Measurements from ENCODE around the gene HSF2. TPM values are rescaled to one million over a fixed set of nuclear protein-coding genes. Genes with fewer than 3 reads are reported as not detected.

HSF2 gene
- polyA plus RNA-seq, 5 donors: 37.5 to 47.2 (median 45.3) TPM

DNA sequence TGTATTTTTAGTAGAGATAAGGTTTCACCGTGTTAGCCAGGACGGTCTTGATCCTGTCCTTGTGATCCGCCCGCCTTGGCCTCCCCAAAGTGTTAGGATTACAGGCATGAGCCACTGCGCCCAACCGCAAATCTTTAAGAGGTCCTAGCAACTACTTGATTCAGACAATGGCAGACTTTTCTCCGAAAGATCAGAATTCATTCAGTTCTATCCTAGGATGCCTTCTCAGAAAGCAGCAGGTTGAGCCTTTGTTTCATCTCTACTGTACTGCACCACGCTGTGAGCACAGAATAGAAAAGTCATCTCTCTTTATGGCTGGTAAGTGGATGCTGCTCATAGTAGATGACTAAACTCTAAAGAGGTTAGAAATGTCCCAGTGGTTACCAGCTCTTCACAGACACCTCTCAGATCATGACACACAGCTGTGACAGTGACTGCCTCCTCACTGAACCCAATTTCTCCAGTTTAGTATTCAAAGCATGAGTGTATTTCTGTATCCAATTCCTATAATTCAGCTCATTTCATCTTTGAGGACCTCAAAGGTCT, 6.0 kb upstream of the HSF2 start:
- DNase-seq: no peak

DNA sequence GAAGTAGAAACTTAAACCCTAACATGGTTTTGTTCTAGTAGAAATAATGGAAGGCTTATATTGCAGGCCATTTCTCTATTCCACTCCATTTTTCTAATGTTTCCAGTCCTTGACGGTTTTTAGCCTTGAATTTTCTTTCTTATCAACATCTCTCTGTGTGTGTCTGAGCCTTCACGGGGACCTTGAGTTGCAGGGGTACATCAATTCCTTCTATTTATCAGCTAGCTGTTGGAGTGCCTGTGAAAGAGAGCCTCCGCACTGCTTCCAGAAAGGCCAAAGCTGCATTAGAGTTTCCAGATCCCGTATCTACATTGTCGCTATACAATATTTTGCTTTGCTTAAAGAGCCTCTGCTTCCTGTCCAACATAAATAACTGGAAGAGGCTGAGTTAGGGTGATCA, 5.4 kb upstream of the HSF2 start:
- no peak for DNase-seq

DNA sequence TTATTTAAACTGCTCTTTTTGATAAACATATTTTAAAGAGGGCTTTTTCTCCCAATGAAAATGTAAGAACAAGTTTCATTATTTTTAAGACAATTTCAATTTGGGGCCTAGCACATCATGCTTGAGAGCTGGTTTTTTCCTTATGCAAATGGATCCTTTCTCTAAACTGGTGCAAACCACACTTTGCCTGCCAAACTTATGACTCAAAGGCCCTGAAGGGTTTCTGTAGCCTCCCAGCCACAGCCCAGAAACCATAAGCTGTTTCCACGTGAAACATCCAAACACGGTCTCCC, 451 bp upstream of the HSF2 start:
- no peak for DNase-seq

DNA sequence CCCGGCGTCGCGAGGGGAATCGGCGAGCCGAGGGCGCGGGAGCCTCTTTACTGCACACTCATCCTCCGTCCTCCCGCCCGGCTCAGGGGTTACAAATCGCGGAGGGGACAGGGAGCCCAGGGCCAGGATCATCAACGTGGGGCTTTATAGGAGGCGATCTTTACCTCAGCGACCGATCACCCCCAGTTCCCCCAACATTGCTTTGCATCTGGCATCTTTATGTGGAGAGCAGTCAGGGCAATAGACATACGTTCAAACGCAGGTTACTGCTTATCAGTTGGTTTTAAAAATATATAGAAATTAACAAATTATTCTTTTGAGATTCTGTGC, 634 bp downstream of the HSF2 start:
- no peak for DNase-seq

DNA sequence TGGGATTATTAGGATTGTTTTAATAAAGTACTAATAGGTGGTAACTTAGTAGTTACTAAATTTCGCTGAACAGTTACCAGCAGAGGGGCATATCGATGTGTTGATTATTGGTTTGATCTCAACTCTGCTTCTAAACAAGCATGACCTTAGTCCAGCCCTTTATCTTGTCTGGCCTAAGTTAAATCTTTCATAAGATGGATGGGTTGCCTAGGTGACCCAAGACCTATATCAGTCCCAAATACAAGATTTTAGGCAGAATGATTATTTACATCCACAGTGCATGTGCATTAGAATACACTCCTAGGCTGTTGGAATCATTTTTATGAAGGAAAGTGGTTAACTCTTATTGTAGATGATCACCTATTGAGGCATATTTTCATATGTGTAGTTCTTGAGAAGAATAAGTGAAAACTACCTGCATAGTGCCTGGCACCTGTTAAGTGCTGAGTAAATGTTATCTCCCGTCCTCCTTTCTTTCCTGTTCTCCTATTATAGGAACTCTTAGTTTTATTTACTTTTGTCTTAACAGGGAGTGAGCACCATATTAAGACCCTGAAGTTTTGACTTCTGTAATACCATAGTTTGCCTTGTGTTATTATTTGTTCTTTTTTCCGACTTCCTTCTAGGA, 1.1 kb downstream of the HSF2 start:
- DNase-seq: no peak

DNA sequence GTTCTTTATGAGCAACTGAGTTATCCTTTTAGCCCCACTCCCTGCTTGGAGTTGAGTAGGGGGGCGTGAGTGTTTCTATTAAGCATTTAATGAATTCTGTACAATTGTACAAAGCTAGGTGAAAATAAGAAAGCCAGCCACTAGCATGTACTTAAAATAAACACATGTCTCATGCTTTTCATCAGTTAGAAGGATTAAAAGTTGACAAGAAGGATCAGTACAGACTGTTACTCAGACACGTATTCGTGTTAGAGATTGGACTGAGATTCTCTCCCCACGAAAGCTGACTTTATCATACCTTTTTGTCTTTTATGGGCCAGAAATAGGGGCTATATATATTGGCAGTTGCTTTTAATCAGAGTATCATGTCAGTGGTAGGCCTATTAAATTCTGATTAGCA, 1.7 kb downstream of the HSF2 start:
- DNase-seq: no peak

DNA sequence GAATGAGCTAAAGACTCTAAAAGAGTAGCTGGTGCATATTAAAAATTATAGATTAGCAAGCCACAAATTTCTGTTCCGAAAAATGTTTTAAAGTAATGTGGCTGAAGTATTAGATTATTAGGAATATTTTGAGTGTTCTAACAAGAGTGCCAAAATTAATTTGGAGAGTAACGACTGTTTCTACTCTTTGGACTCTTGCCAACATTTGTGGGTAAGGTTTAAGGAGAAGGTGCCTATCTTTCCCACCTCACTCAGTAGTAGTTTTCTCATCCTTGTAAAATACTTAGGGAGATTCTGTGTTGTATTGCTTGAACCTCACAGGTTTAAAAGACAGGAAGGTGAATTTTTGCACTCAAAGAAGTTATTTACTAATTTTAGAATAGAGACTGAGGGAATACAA, 5.0 kb downstream of the HSF2 start:
- DNase-seq: no peak

DNA sequence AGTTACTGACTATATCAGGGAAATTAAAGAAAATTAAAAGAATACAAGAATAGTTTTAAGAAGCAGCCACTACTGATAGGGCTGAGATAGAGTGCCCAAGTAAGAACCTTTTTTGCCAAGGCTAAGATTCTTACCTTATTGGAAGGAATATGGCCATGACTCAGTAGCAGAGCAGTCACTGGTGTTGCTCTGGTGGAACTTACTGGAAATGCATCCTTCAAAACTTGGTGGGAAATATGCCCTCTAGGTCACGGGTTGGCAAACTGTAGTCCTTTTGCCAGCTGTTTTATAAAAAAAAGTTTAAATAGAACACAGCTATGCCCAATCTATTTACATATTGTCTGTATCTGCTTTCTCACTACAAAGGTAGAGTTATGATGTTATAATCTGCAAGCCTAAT, 6.0 kb downstream of the HSF2 start:
- DNase-seq: no peak

DNA sequence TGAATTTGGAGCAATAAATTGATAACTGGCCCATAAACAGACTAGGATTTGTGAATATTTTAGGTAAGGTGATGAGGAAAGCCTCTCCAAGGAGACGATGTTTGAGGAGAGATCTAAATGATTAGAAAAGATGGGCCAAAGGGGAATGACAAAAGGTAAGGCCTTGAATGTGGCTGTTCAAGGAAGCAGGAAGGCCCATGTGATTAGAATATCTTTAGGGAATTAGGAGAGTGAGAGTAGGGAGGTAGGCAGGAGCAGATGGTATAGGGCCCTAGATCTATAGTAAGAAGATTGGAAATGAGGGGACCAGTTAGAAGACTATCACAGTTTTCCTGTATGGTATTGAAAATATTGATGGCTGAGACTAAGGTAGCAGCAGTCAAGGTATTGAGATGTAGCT, 6.7 kb downstream of the HSF2 start:
- no peak for DNase-seq

DNA sequence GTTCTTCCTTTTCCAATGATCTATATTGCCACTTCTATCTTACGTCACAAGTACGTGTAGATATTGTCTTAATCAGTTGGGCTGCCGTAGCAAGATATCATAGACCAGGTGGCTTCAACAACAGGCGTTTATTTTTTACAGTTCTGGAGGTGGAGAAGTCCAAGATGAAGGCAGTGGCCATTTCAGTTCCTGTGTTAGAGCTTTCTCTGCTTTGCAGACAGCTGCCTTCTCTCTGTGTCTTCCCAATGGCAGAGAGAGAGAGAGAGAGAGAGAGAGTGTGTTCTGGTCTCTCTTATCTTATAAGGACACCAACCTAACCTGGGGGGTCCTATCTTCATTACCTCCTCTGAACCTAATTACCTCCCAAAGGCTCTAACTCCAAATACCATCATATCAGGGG, 8.3 kb downstream of the HSF2 start:
- no peak for DNase-seq

DNA sequence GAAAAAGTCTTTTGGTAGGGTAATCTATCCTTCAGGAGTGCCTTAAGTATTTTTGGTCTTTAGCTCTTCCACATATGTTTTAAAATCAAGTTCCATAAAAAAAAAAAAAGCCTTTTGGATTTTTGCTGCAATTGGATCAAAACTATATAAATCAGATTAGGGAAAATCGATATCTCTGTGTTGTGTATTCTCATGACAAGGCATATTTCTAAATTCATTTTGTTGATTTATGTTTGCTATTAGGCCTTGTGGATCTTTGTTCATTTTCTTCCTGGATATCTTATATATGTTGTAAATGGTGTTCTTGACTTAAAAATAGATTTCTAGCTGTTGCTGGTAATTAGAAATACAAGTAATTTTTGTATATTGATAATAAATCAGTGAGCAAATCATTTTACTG, 8.8 kb downstream of the HSF2 start:
- DNase-seq: no peak

DNA sequence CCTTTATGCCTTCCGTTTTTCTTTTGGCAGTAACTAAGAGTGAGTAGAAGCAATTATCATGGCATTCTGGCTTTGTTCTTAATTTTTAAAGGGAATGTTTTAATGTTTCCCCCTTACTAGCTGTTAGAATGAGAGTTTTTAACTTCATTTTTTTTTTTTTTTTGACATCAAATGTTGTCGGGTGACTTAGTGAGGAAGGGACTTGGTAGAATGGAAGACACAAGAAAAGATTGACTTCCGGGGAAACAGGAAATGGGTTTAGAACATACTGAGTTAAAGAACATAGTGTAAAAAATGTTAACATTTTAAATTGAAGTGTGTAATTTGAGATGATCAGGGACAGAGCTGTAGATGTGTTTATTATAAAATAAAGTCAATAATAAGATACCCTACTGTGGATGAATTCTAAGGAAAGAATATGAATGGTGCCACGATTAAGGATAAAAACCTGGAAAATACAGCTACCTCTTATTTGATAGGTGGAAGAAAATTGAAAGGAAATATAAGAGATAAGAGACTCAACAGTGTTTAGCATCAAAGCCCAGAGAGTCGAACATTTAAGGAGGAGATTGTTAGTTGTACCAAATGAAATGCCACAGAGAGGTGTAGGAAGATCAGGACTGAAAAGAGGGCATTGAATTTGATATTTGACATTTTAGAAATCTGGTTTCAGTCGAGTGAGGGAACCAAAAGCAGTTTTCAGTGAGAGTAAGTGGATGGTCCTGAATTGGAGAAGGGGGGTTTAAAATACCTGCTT, 9.4 kb downstream of the HSF2 start:
- no peak for DNase-seq

DNA sequence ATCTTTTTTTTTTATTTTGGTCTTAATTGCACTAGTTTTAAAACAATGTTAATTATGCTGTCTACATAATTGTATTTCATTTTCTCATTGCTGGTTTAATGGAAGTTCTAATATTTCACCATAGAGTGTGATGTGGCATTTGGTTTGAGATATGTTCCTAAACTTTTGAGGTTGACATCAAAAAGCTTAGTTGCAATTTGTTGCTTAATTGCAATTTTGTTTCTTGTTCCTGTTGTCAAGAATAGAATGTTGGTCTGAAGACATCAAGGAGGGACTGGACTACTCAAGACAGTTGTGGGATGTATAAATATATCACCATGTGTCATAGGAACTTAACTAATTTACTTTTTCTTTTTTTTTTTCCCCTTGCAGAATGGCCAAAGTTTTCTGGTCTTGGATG, 12.5 kb downstream of the HSF2 start:
- no peak for DNase-seq

DNA sequence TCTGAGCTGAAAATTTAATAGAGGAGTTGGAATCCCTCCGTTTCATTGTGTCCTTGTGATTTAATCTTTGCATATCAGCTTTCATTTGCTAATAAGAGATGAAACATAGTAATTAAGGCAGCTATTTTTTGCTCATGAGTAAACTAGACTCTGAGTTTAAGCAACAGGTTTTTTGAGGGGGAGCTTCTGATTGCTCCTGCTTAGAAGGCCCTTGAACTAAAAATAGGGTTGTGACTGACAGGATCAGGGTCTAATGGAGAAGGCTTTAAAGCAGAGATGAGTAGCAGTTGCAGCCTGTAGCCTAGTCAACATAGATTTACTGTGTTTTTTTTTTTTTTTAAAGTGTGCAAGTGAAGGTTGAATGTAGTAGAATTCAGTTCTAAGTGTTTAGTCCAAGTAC, 17.4 kb downstream of the HSF2 start:
- no peak for DNase-seq

DNA sequence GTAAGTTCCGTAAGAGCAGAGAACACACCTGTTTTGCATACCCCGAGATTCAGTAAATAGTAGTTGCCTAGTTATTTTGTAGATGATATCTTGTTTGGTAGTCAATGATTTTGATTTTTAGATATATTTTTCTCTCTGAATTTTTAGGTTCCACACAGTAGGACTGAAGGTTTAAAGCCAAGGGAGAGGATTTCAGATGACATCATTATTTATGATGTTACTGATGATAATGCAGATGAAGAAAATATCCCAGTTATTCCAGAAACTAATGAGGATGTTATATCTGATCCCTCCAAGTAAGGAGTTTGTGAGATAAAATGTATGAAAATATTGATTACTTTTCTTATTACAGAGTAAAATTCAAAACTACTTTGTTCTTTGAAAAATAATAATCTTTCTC, 22.6 kb downstream of the HSF2 start:
- DNase-seq: no peak

DNA sequence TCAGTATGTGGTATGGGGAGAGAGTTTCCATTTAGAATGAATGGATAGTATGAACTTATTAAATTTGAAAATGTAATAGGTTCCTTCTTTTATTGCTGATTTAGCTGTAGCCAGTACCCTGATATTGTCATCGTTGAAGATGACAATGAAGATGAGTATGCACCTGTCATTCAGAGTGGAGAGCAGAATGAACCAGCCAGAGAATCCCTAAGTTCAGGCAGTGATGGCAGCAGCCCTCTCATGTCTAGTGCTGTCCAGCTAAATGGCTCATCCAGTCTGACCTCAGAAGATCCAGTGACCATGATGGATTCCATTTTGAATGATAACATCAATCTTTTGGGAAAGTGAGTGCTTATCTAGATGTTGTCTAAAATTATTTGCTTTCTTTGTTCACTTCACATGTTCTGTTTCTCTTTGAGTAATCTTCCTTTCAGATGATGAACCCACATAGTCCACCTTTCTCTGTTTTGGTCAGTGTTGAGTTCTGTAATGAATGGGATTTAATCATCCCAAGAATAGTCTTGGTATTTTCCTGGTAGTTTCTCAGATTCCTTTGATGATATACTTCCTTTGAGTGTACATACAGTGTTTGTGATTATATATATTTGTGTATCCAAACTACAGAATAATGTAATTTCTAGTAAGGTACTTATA, 23.3 kb downstream of the HSF2 start:
- no peak for DNase-seq

DNA sequence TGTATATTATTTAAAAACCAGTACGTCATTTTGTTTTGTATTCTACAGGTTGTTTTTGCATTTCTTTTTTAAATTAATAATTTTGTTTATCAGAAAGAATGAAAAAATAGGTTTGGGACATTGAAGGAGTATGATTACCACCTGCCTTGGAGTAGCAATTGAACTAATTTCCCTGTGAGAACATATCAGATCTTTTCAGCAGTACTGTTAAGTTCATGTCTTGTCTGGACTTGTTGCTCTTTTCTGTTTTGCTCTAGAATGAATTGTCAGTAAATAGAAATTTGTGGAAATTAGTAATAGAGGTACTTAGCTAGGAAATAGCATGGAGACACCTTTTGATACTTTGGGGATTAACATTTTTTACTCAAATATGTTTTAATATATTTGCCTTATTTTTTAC, 24.3 kb downstream of the HSF2 start:
- DNase-seq: no peak

DNA sequence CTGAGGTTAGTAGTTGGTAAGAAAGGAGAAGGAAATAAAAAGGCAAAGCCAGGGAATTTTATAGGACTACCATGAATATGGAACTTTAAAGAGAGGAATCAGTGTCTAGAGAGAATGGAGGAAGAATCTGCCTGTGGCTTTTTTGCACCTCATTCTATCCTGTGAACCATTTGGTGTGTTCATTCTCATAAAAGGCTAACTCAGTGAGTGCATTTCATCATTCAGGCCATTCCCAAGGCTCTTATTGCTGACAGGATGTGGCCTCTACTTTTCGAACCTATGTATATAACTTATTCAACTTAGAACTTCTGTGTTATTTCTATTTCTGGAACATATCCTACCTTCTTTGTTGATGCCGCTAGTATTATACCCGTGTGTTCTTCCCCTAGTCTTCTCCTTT, 27.1 kb downstream of the HSF2 start:
- no peak for DNase-seq

DNA sequence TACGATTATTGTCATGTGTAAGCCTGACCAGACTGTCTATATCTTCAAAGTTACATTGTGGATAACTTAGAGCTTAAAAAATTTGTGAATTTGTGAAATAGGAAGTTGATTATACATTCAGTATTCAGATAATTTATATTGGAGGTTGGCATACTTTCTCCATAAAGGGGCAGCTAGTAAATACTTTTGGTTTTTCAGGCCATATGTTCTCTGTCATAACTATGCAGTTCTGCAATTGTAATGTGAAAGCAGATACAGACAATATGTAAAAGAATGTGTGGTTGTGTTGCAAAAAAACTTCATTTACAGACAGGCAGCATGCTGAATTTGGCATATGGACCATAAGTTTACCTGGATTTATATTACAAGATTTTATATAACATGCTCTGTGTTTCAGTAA, 29.3 kb downstream of the HSF2 start:
- no peak for DNase-seq

DNA sequence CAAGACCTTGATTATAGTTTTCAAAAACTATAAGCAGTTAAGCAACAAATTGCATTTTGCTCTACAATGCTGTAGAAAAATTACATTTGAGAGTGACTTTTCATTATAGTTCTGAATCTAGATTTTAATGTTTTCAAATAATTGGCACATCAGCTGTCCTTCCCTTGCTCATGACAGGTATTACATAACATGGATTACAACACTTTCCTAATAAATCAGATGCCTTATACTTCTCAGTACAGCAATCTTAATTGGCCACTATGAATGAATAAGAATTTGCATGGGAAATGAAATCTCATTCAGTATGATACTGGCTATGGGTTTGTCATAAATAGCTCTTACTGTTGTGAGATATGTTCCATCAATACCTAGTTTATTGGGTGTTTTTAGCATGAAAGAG, 29.9 kb downstream of the HSF2 start:
- DNase-seq: no peak

DNA sequence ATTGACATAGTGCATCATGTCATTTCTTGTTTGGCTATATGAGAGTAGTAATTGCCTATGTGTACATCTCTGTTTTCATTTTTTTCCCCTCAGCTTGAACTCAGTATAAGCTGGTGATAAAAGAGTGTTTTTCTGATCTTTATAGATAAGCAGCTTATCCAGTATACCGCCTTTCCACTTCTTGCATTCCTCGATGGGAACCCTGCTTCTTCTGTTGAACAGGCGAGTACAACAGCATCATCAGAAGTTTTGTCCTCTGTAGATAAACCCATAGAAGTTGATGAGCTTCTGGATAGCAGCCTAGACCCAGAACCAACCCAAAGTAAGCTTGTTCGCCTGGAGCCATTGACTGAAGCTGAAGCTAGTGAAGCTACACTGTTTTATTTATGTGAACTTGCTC, 32.3 kb downstream of the HSF2 start:
- DNase-seq: no peak

DNA sequence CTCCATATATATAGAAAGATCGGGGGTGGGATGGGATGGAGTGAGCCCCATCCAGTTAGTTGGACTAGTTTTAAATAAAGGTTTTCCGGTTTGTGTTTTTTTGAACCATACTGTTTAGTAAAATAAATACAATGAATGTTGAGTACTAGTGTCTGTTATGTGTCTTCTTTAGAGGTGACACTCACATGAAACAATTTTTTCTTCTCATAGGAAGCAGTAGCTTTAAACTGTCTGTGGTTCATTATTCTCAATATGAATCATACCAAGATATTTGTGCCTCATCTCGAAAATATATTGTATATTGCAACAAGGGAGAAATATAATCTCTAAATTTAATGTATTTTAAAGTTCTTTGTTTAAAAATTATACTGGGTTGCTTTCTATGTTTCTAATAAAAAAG, 33.4 kb downstream of the HSF2 start:
- no peak for DNase-seq

DNA sequence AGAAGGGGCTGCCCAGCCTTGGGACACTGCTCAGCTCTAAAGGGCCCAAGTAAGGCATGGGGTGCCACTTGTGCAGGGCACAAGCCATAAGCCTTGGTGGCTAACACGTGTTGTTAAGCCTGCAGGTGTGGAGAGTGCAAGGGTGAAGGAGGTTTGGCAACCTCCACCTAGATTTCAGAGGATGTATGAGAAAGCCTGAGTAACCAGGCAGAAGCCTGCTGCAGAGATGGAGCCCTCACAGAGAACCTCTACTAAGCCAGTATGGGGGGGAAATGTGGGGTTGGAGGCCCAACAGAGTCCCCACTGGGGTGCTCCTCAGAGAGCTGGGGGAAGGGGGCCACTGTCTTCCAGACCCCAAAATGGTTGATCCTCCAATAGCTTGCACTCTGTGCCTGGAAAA, 39.5 kb downstream of the HSF2 start:
- DNase-seq: no peak

DNA sequence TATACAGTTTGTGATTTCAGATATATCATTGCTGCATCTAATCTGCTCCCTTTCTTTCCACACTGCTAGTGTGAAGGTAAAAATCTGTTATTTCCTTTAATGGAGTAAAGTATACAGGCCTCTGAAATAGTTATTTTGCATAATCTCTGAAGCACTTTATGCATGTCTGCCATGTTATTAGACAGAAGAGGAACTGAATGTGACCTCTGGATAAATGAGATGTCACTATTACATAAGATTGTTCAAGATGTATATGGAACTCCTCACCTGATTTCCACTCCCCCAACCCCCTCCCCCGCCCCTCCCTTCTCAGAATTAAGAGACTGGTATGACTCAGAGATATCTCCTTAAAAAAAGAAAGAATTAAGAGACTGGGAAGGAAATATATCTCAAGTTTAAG, 45.8 kb downstream of the HSF2 start:
- DNase-seq: no peak

Data from right lung (tissue), 5 donors.